Hepatocyte (in vitro differentiated cells): ENCODE measurements around the gene FRRS1L. TPM values are rescaled to one million over a fixed set of nuclear protein-coding genes. Genes with fewer than 3 reads are reported as not detected.

Source experiments
- DNase-seq: peaks from one replicate; pipeline ENCODE4 v3.0.0-alpha.2; 2016; ENCODE audit warnings: low spot score
- H2AFZ ChIP-seq: fragments of 200-600 bp; sonication (generic); 2 replicates; pipeline ENCODE4 v1.6.0; 2016; ENCODE audit warnings: antibody characterized with exemption, mild to moderate bottlenecking
- H3K27ac ChIP-seq: fragments of 200-600 bp; sonication (generic); 2 replicates; pipeline ENCODE4 v1.5.1; 2016; ENCODE audit warnings: mild to moderate bottlenecking
- H3K27me3 ChIP-seq: fragments of 200-600 bp; sonication (generic); 2 replicates; pipeline ENCODE4 v1.6.1; 2016
- H3K36me3 ChIP-seq: fragments of 200-600 bp; sonication (generic); replicated peaks from 2 replicates; pipeline ENCODE4 v1.5.1; 2016; ENCODE audit warnings: low read depth; ENCODE audit not compliant: insufficient read depth
- H3K4me1 ChIP-seq: fragments of 200-600 bp; sonication (generic); 2 replicates; pipeline ENCODE4 v1.5.1; 2016; ENCODE audit warnings: mild to moderate bottlenecking, moderate library complexity; ENCODE audit not compliant: insufficient read depth
- H3K4me2 ChIP-seq: fragments of 200-600 bp; sonication (generic); 2 replicates; pipeline ENCODE4 v1.6.0; 2016
- H3K4me3 ChIP-seq: fragments of 200-600 bp; sonication (generic); 2 replicates; pipeline ENCODE4 v1.5.1; 2016; ENCODE audit warnings: mild to moderate bottlenecking
- H3K79me2 ChIP-seq: fragments of 200-600 bp; sonication (generic); 2 replicates; pipeline ENCODE4 v1.6.0; 2017; ENCODE audit warnings: mild to moderate bottlenecking
- H3K9me2 ChIP-seq: fragments of 200-600 bp; sonication (generic); replicated peaks from 2 replicates; pipeline ENCODE4 v1.6.0; 2017; ENCODE audit warnings: mild to moderate bottlenecking; ENCODE audit not compliant: insufficient read depth
- H3K9me3 ChIP-seq: fragments of 200-600 bp; sonication (generic); 2 replicates; pipeline ENCODE4 v1.5.1; 2016; ENCODE audit warnings: low read depth, mild to moderate bottlenecking
- H4K20me1 ChIP-seq: fragments of 200-600 bp; sonication (generic); 2 replicates; pipeline ENCODE4 v1.6.0; 2016; ENCODE audit warnings: mild to moderate bottlenecking; ENCODE audit not compliant: insufficient read depth, poor library complexity, severe bottlenecking
- EZH2 ChIP-seq: fragments of 200-600 bp; sonication (generic); IDR thresholded peaks from 2 replicates; pipeline ENCODE4 v1.6.1; 2016; ENCODE audit warnings: antibody characterized with exemption, mild to moderate bottlenecking, borderline replicate concordance
- EZH2phosphoT487 ChIP-seq: fragments of 200-600 bp; sonication (generic); IDR thresholded peaks from one replicate; pipeline ENCODE4 v1.6.1; 2018; ENCODE audit warnings: antibody characterized with exemption, mild to moderate bottlenecking, low read depth, moderate library complexity; ENCODE audit not compliant: unreplicated experiment, severe bottlenecking
- WGBS: methylation state at CpG from one replicate; pipeline ENCODE4 v1.1.6; 2016; ENCODE audit warnings: low lambda C conversion rate; ENCODE audit errors: missing lambda C conversion rate; 5-methylcytosine and 5-hydroxymethylcytosine counted together
- polyA plus RNA-seq: library from polyadenylated mRNA; unstranded; fragments of >200 nt; fragmentation: Nextera tagmentation; extraction: Ambion mirVana; gene quantifications from 2 replicates; pipeline ENCODE4 v1.2.1, GENCODE V29; 2016
- total RNA-seq: library from RNA; depleted of rRNA; stranded (reverse); fragments of >200 nt; gene quantifications from 2 replicates; pipeline ENCODE4 v1.2.3, GENCODE V29; 2014
- TF ChIP-seq, protein P1 (sequence below): fragments of 200-600 bp; sonication (generic); IDR thresholded peaks from 2 replicates; pipeline ENCODE4 v1.5.1; 2016; ENCODE audit warnings: antibody characterized with exemption, mild to moderate bottlenecking; ENCODE audit not compliant: poor library complexity

The FRRS1L gene
- total and polyA plus RNA-seq, 2 experiments from 2014 or later, result 2.6 to 4.4 TPM

DNA sequence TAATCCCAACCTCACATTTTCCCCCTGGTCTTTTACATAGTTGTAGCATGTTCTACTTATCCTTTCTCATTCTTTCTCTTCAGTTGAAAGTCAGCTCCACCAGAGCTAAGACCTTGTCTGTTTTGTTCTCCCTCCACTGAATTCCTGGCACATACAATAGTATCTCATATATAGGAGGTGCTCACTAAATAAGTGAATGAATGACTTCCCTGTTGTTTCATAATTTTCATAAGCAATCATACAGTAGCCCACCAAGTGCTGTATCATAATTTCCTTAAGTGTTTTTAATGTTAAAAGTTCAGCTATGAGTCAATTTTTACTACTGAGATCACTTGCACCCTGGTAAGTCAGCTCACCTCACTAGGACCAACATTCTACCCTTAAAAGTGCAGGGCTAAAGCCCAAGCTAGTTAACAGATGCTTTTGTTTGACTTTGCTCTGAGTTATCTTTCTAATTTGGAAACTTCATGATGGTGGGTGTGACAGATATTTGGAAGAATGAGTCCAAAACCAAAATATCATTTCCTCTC is 74.9 kb downstream of the FRRS1L start:
- no peak overlapping the region for H2AFZ ChIP-seq
- no peak for TF ChIP-seq EZH2phosphoT487
- TF ChIP-seq EZH2, result no peak
- TF ChIP-seq, protein P1, sequence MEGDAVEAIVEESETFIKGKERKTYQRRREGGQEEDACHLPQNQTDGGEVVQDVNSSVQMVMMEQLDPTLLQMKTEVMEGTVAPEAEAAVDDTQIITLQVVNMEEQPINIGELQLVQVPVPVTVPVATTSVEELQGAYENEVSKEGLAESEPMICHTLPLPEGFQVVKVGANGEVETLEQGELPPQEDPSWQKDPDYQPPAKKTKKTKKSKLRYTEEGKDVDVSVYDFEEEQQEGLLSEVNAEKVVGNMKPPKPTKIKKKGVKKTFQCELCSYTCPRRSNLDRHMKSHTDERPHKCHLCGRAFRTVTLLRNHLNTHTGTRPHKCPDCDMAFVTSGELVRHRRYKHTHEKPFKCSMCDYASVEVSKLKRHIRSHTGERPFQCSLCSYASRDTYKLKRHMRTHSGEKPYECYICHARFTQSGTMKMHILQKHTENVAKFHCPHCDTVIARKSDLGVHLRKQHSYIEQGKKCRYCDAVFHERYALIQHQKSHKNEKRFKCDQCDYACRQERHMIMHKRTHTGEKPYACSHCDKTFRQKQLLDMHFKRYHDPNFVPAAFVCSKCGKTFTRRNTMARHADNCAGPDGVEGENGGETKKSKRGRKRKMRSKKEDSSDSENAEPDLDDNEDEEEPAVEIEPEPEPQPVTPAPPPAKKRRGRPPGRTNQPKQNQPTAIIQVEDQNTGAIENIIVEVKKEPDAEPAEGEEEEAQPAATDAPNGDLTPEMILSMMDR, result no peak
- DNase-seq, result no peak
- no peaks in the 10 kb centered on the region for H3K9me3 ChIP-seq
- no peaks in the 10 kb centered on the region for H3K27me3 ChIP-seq
- H3K9me2 ChIP-seq, result no peaks in the 10 kb centered on the region
- H3K4me2 ChIP-seq, result no peak overlapping the region
- H3K4me3 ChIP-seq, result no peak overlapping the region
- H3K79me2 ChIP-seq, result peaks cover 84% of the 10 kb centered on the region
- peaks cover 4% of the 10 kb centered on the region for H3K4me1 ChIP-seq
- H3K27ac ChIP-seq, result no peak overlapping the region
- no peaks in the 10 kb centered on the region for H3K36me3 ChIP-seq
- H4K20me1 ChIP-seq, result peaks cover 35% of the 10 kb centered on the region

DNA sequence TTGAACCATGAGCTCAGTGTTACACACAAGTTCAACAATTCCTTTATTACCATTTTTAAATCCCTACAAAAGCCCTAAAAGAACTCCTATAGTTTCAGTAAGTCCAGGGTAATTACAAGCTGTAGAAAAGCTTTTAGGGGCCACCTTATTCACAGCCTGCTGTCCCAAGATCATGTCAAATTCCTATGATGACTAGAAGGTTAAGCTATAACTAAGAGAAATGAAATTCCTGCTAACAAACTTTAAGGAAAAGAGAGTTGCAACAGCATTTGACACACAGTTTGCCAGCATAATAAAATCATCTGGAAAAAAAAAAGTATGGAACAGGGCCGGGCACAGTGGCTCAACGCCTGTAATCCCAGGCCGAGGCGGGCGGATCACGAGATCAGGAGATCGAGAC is 78.8 kb downstream of the FRRS1L start:
- no peak overlapping the region for H2AFZ ChIP-seq
- no peaks in the 10 kb centered on the region for H3K9me3 ChIP-seq
- no peaks in the 10 kb centered on the region for H3K36me3 ChIP-seq
- peaks cover 3% of the 10 kb centered on the region for H3K4me1 ChIP-seq
- TF ChIP-seq, protein P1, result no peak
- TF ChIP-seq EZH2phosphoT487, result no peak
- no peak for TF ChIP-seq EZH2
- peaks cover 7% of the 10 kb centered on the region for H4K20me1 ChIP-seq
- H3K79me2 ChIP-seq, result peaks cover 60% of the 10 kb centered on the region
- no peaks in the 10 kb centered on the region for H3K9me2 ChIP-seq
- DNase-seq, result no peak
- H3K4me3 ChIP-seq, result no peak overlapping the region
- 98% methylated on average over 7 of the region's 7 CpGs for WGBS
- no peak overlapping the region for H3K27ac ChIP-seq
- H3K4me2 ChIP-seq, result no peak overlapping the region
- H3K27me3 ChIP-seq, result no peaks in the 10 kb centered on the region

DNA sequence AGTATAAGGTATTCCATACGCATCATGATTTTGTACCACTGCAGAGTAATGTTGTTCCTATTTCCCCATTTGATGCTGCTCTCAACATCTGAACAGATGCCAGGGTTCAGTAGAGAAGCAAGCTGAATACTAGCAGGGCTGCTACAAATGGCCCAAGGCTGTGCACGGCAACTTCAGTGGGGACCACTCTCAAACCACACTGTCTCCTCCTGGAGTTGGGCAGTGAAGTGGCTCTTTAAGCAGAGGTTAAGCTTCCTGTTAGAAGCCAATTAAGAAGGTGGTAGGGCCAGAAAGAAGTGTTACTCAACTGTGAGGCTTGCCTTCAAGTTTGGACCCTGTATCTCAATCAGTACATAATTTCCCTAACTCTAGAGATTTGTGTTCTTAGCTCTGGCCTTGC is 79.3 kb downstream of the FRRS1L start:
- H3K4me1 ChIP-seq, result peaks cover 3% of the 10 kb centered on the region
- H4K20me1 ChIP-seq, result peaks cover 3% of the 10 kb centered on the region
- H3K27me3 ChIP-seq, result no peaks in the 10 kb centered on the region
- H2AFZ ChIP-seq, result no peak overlapping the region
- H3K79me2 ChIP-seq, result peaks cover 55% of the 10 kb centered on the region
- no peak overlapping the region for H3K27ac ChIP-seq
- H3K9me2 ChIP-seq, result no peaks in the 10 kb centered on the region
- H3K4me3 ChIP-seq, result no peak overlapping the region
- no peak for DNase-seq
- no peak overlapping the region for H3K4me2 ChIP-seq
- no peak for TF ChIP-seq EZH2
- H3K36me3 ChIP-seq, result no peaks in the 10 kb centered on the region
- 86% methylated on average over 2 of the region's 2 CpGs for WGBS
- H3K9me3 ChIP-seq, result no peaks in the 10 kb centered on the region

DNA sequence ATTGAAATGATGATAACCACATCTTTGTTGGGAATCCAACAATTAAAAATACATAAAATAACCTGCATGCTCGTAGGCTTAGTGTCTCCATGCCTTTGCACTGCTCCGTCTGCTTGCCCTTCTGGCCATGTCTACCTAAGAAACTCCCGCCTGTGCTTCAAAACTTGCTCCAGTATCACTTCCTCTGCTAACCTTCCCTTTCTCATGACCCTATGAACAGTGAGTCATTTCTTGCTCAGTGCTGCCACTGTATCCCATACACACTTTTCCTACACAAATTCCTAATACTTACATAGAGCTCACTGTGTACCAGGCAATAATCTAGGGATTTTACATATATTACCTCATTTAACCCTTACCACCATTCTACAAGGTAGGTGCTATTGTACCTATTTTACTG is 80.8 kb downstream of the FRRS1L start:
- Histone ChIP-seq H3K9me3 (no peaks in the 10 kb centered on the region), H2AFZ (no peak overlapping the region), H4K20me1 (peaks cover 4% of the 10 kb centered on the region), H3K9me2 (no peaks in the 10 kb centered on the region), H3K4me1 (peaks cover 3% of the 10 kb centered on the region), H3K27ac (no peak overlapping the region), H3K27me3 (no peaks in the 10 kb centered on the region), H3K4me2 (no peak overlapping the region), H3K4me3 (no peak overlapping the region), H3K79me2 (peaks cover 45% of the 10 kb centered on the region), H3K36me3 (no peaks in the 10 kb centered on the region)
- TF ChIP-seq EZH2 (no peak), EZH2phosphoT487 (no peak)
- TF ChIP-seq, protein P1, result no peak
- DNase-seq, result no peak
- WGBS, result 89% methylated on average over 3 of the region's 3 CpGs
